ENCODE data around the gene NPAS3. TPM values are rescaled to one million over a fixed set of nuclear protein-coding genes. Genes with fewer than 3 reads are reported as not detected.

The NPAS3 gene
- total RNA-seq, 1 donor from 2014 or later = 3.6 TPM

DNA sequence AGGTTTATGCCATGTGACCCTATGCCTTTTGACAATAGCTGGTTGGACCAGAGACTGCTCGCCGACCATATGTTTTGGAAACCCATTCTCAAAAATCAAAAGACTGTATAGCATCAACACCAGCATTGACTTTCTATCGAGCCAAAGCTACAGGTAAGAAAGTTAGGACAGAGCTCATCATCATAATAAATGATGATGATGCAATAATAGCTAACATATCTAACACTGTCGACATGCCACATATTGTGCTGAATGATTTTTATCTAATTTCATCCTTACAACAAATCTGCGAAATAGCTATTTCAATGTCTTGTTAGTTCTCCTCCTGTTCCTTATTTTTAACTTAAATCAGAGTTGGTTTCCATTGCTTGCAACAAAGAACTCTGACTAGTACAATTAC lies 909.3 kb downstream of the NPAS3 start:
- DNase-seq (ENCODE audit: low spot score) = no peak

GRCh38 chr14:33848706-33849454 lies 910.2 kb downstream of the NPAS3 start:
- no peak for DNase-seq (ENCODE audit: low spot score)

- no peak for DNase-seq (ENCODE audit: low spot score)
Observed at GRCh38 chr14:33849455-33849801, 910.7 kb downstream of the NPAS3 start.

DNA sequence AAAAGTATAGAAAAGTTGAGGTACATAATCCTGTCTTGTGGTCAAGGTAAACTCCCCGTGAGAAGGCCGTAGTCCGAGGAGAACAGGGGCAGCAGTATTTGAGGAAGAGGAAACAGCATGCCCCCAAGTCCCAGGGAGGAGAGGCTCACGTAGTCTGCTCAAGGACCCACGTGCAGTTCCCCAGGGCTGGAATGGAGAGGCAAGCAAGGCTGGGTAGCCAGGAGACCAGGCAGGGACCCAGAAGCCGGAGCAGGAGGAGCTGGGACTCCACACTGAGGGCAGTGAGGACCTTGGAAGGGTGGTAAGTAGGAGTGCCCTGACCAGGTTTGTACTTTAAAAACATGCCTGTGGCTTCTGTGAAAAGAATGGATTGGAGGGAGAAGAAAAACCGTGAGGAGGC lies 912.1 kb downstream of the NPAS3 start:
- DNase-seq (ENCODE audit: low spot score) = no peak

GRCh38 chr14:33851366-33851765 lies 912.7 kb downstream of the NPAS3 start:
- no peak for DNase-seq (ENCODE audit: low spot score)

- DNase-seq (ENCODE audit: low spot score) = no peak
Observed at GRCh38 chr14:33851931-33852330, 913.3 kb downstream of the NPAS3 start.
